ES-I3 (cell line): ENCODE data around the gene PCDHGB4.
"Not testable (repeated sequence)": the region's sequence is repeated elsewhere in the genome, so short reads cannot be mapped to it uniquely, and the experiment has no call there.

Experiments used
- H3K36me3 ChIP-seq: 2 replicates; pipeline ENCODE4 v1.6.1; 2013; ENCODE audit warnings: mild to moderate bottlenecking, low read length, control low read depth, moderate library complexity; ENCODE audit not compliant: insufficient read depth
- H3K4me1 ChIP-seq: 2 replicates; pipeline ENCODE4 v1.6.1; 2013; ENCODE audit warnings: mild to moderate bottlenecking, control low read depth, low read length; ENCODE audit not compliant: insufficient read depth
- H3K9ac ChIP-seq: 2 replicates; pipeline ENCODE4 v1.6.1; 2013; ENCODE audit warnings: low read depth, mild to moderate bottlenecking, low read length, moderate library complexity
- H3K9me3 ChIP-seq: 2 replicates; pipeline ENCODE4 v1.6.1; 2013; ENCODE audit warnings: mild to moderate bottlenecking, low read length, moderate library complexity; ENCODE audit not compliant: control insufficient read depth, insufficient read depth

The PCDHGB4 gene

GRCh38 chr5:141387557-141388311 lies at the start of gene PCDHGB4:
PCDHGB4 (plus strand) TSS chr5:141387698; CDS start chr5:141387885, 187 bp downstream.
- Histone ChIP-seq H3K9ac (peak within 1 kb of the TSS; percentile 64; the same call in 1 of the 2 replicates), H3K9me3 (peaks cover 17% of the 10 kb centered on the region)
- H3K36me3 ChIP-seq = not testable (repeated sequence)

GRCh38 chr5:141338538-141339306 lies 48.8 kb upstream of the PCDHGB4 start, which contains the start of gene PCDHGA2:
PCDHGA2 (plus strand) TSS chr5:141338760.
- H3K9ac ChIP-seq = no peak within 1 kb of the TSS
- peaks cover 4% of the 10 kb centered on the region; the same call in 1 of the 2 replicates for H3K9me3 ChIP-seq
- no peaks in the 10 kb centered on the region; the same call in 1 of the 2 replicates for H3K36me3 ChIP-seq
- H3K4me1 ChIP-seq = no peaks in the 10 kb centered on the region

More at GRCh38 chr5:141387557-141388311, at the start of gene PCDHGB4:
- H3K4me1 ChIP-seq = not testable (repeated sequence)

GRCh38 chr5:141340781-141341354 lies 46.6 kb upstream of the PCDHGB4 start:
- H3K4me1 ChIP-seq, H3K9me3 ChIP-seq: not testable (repeated sequence)

GRCh38 chr5:141342773-141343172 lies 44.7 kb upstream of the PCDHGB4 start:
- peaks cover 6% of the 10 kb centered on the region; the same call in 1 of the 2 replicates for H3K9me3 ChIP-seq

More at GRCh38 chr5:141340781-141341354, 46.6 kb upstream of the PCDHGB4 start:
- not testable (repeated sequence) for H3K9ac ChIP-seq, H3K36me3 ChIP-seq

GRCh38 chr5:141343242-141343952 lies 44.1 kb upstream of the PCDHGB4 start, which contains the start of gene PCDHGA3:
PCDHGA3 (plus strand) TSS chr5:141343829; CDS start chr5:141344034, 205 bp downstream.
- Histone ChIP-seq H3K36me3 (no peaks in the 10 kb centered on the region), H3K4me1 (no peaks in the 10 kb centered on the region), H3K9ac (no peak within 1 kb of the TSS), H3K9me3 (peaks cover 6% of the 10 kb centered on the region; the same call in 1 of the 2 replicates)

More at GRCh38 chr5:141342773-141343172, 44.7 kb upstream of the PCDHGB4 start:
- no peaks in the 10 kb centered on the region for H3K36me3 ChIP-seq
- H3K9ac ChIP-seq = no peak overlapping the region
- no peaks in the 10 kb centered on the region for H3K4me1 ChIP-seq

- no peak overlapping the region for H3K9ac ChIP-seq
- peaks cover 6% of the 10 kb centered on the region; the same call in 1 of the 2 replicates for H3K9me3 ChIP-seq
- H3K4me1 ChIP-seq = no peaks in the 10 kb centered on the region
- H3K36me3 ChIP-seq = no peaks in the 10 kb centered on the region
These were observed 43.5 kb upstream of the PCDHGB4 start for GRCh38 chr5:141343953-141344463.

- H3K9me3 ChIP-seq = peaks cover 2% of the 10 kb centered on the region; the same call in 1 of the 2 replicates
These were observed 42.2 kb upstream of the PCDHGB4 start for GRCh38 chr5:141345327-141345726.

GRCh38 chr5:141346017-141346416 lies 41.5 kb upstream of the PCDHGB4 start:
- not testable (repeated sequence) for H3K4me1 ChIP-seq, H3K9ac ChIP-seq, H3K9me3 ChIP-seq, H3K36me3 ChIP-seq

More at GRCh38 chr5:141345327-141345726, 42.2 kb upstream of the PCDHGB4 start:
- H3K36me3 ChIP-seq = no peaks in the 10 kb centered on the region
- no peaks in the 10 kb centered on the region for H3K4me1 ChIP-seq
- H3K9ac ChIP-seq = no peak overlapping the region

GRCh38 chr5:141349917-141350619 lies 37.4 kb upstream of the PCDHGB4 start, which contains the start of gene PCDHGB1:
PCDHGB1 (plus strand) TSS chr5:141350099; CDS start chr5:141350261, 162 bp downstream.
- no peaks in the 10 kb centered on the region; the same call in 1 of the 2 replicates for H3K36me3 ChIP-seq
- peak within 1 kb of the TSS; percentile 32; the same call in 1 of the 2 replicates for H3K9ac ChIP-seq
- peaks cover 2% of the 10 kb centered on the region; the same call in 1 of the 2 replicates for H3K9me3 ChIP-seq
- H3K4me1 ChIP-seq = no peaks in the 10 kb centered on the region

GRCh38 chr5:141351591-141351990 lies 35.9 kb upstream of the PCDHGB4 start:
- H3K36me3 ChIP-seq = no peaks in the 10 kb centered on the region; the same call in 1 of the 2 replicates
- no peaks in the 10 kb centered on the region for H3K9me3 ChIP-seq
- no peak overlapping the region for H3K9ac ChIP-seq
- H3K4me1 ChIP-seq = no peaks in the 10 kb centered on the region

GRCh38 chr5:141354900-141355469 lies 32.5 kb upstream of the PCDHGB4 start, which contains the start of gene PCDHGA4:
PCDHGA4 (plus strand) TSS chr5:141355021; CDS start chr5:141355108, 87 bp downstream.
- H3K9ac ChIP-seq = no peak within 1 kb of the TSS
- no peaks in the 10 kb centered on the region for H3K4me1 ChIP-seq
- 0 out of 2 replicates have a peak, but pooled peaks cover under 1% of the 10 kb centered on the region for H3K9me3 ChIP-seq
- no peaks in the 10 kb centered on the region; the same call in 1 of the 2 replicates for H3K36me3 ChIP-seq

GRCh38 chr5:141355641-141356040 lies 31.9 kb upstream of the PCDHGB4 start:
- Histone ChIP-seq H3K9ac (no peak overlapping the region), H3K4me1 (no peaks in the 10 kb centered on the region), H3K36me3 (no peaks in the 10 kb centered on the region; the same call in 1 of the 2 replicates), H3K9me3 (peaks cover 6% of the 10 kb centered on the region; the same call in 1 of the 2 replicates)
